ENCODE measurements around the gene AACS.

Gene AACS

GRCh38 chr12:125184213-125184967, 119.2 kb downstream of the AACS start:
- DNase-seq: no peak
- peaks cover 32% of the 10 kb centered on the region for H3K4me1 Mint-ChIP-seq
- H3K4me3 Mint-ChIP-seq: peak overlapping the region; percentile 38
- peaks cover 4% of the 10 kb centered on the region for H3K9me3 Mint-ChIP-seq
- H3K36me3 Mint-ChIP-seq (ENCODE audit: low read depth): no peaks in the 10 kb centered on the region
- peaks cover 75% of the 10 kb centered on the region for H3K27me3 Mint-ChIP-seq (ENCODE audit: low read depth, poor library complexity)
- no peak overlapping the region for H3K27ac Mint-ChIP-seq
- TF ChIP-seq CTCF (IDR thresholded peaks at IDR 0.05): no peak

- no peak for TF ChIP-seq CTCF (IDR thresholded peaks at IDR 0.05)
- Mint-ChIP-seq H3K36me3 (ENCODE audit: low read depth) (no peaks in the 10 kb centered on the region), H3K4me1 (peaks cover 39% of the 10 kb centered on the region), H3K9me3 (no peaks in the 10 kb centered on the region), H3K4me3 (peak overlapping the region; percentile 80), H3K27me3 (ENCODE audit: low read depth, poor library complexity) (peaks cover 84% of the 10 kb centered on the region), H3K27ac (no peak overlapping the region)
- DNase-seq: peak; percentile 47
Observed at GRCh38 chr12:125185311-125185739, 120.1 kb downstream of the AACS start.

GRCh38 chr12:125185740-125186470, 120.7 kb downstream of the AACS start, which contains the start of gene TMEM132B:
TMEM132B (plus strand) TSS chr12:125186386.
- DNase-seq: peak; percentile 92
- Mint-ChIP-seq H3K9me3 (no peaks in the 10 kb centered on the region), H3K4me1 (peaks cover 39% of the 10 kb centered on the region), H3K27ac (no peak within 1 kb of the TSS), H3K27me3 (ENCODE audit: low read depth, poor library complexity) (peaks cover 85% of the 10 kb centered on the region), H3K4me3 (peak within 1 kb of the TSS; percentile 80), H3K36me3 (ENCODE audit: low read depth) (no peaks in the 10 kb centered on the region)
- TF ChIP-seq CTCF (IDR thresholded peaks at IDR 0.05): no peak

- H3K27me3 Mint-ChIP-seq (ENCODE audit: low read depth, poor library complexity): peaks cover 88% of the 10 kb centered on the region
- H3K4me3 Mint-ChIP-seq: peak overlapping the region; percentile 62
- no peak for DNase-seq
- H3K4me1 Mint-ChIP-seq: peaks cover 39% of the 10 kb centered on the region
- no peak overlapping the region for H3K27ac Mint-ChIP-seq
- no peaks in the 10 kb centered on the region for H3K9me3 Mint-ChIP-seq
- H3K36me3 Mint-ChIP-seq (ENCODE audit: low read depth): no peaks in the 10 kb centered on the region
- TF ChIP-seq CTCF (IDR thresholded peaks at IDR 0.05): no peak
Observed at GRCh38 chr12:125186471-125187147, 121.4 kb downstream of the AACS start.

- peak; percentile 65 for DNase-seq
Observed at GRCh38 chr12:125187148-125187745, 122.0 kb downstream of the AACS start.

More at GRCh38 chr12:125187148-125187745, 122.0 kb downstream of the AACS start:
- TF ChIP-seq CTCF (IDR thresholded peaks at IDR 0.05): no peak
- Mint-ChIP-seq H3K36me3 (ENCODE audit: low read depth) (no peaks in the 10 kb centered on the region), H3K9me3 (no peaks in the 10 kb centered on the region), H3K4me3 (peak overlapping the region; percentile 78), H3K4me1 (peaks cover 39% of the 10 kb centered on the region), H3K27me3 (ENCODE audit: low read depth, poor library complexity) (peaks cover 85% of the 10 kb centered on the region), H3K27ac (no peak overlapping the region)

All from nephron progenitor cell (in vitro differentiated cells).